GM12878 (cell line): Measurements from ENCODE around the gene NOXA1. TPM values are rescaled to one million over a fixed set of nuclear protein-coding genes. Genes with fewer than 3 reads are reported as not detected.

Source experiments
- ATAC-seq: fragments of 200-7000 bp; cut with Tn5 transposase; 3 replicates; pipeline ENCODE4 v1.9.1; 2020; ENCODE audit warnings: mild to moderate bottlenecking, moderate library complexity
- BruUV-seq: library from RNA; stranded (reverse); fragments of 400-500 nt; replicated peaks from 2 replicates; lab custom pipeline; 2021; lab: Mats Ljungman, UMichigan
- CTCF ChIA-PET: fragments of 300-600 bp; sonication (Branson Sonifier 250); formaldehyde crosslinking; extraction: SDS; loops from one replicate; lab custom pipeline; 2021; ENCODE audit warnings: inconsistent platforms; lab: Yijun Ruan, JAX
- POLR2A ChIA-PET: fragments of 350-600 bp; formaldehyde crosslinking; extraction: SDS; loops from one replicate; lab custom pipeline; 2021; ENCODE audit warnings: inconsistent platforms; lab: Charles Lee
- RAD21 ChIA-PET: fragments of 300-600 bp; sonication (Branson Sonifier 250); formaldehyde crosslinking; loops from one replicate; lab custom pipeline; 2023; ENCODE audit warnings: antibody characterized with exemption; ENCODE audit not compliant: unreplicated experiment; lab: Charles Lee
- SMC1A ChIA-PET: fragments of 300-600 bp; sonication (Branson Sonifier 250); formaldehyde crosslinking; loops from one replicate; lab custom pipeline; 2023; ENCODE audit not compliant: unreplicated experiment, uncharacterized antibody; lab: Charles Lee
- DNase-seq: peaks from one replicate; pipeline ENCODE4 v3.0.0-alpha.2; 2011; ENCODE audit warnings: low read depth, low spot score
- FAIRE-seq: peaks from 3 replicates; lab custom pipeline; 2011; peaks lifted over from hg19 to GRCh38; lab: Jason Lieb, UNC
- H2AFZ ChIP-seq: 2 replicates; pipeline ENCODE4 v1.6.0; 2011; ENCODE audit warnings: low read depth, low read length, control low read depth; ENCODE audit not compliant: control insufficient read depth
- H3K27ac ChIP-seq: 2 replicates; pipeline ENCODE4 v1.5.1; 2011; ENCODE audit warnings: control low read depth; ENCODE audit not compliant: control insufficient read depth, insufficient read depth
- H3K27me3 ChIP-seq, 2 experiments: replicated peaks in 1 of 2; 2 replicates each; pipeline versions ENCODE4 v1.6.0 to v1.6.1; 2011; ENCODE audit warnings: low read length in 1 of 2; ENCODE audit not compliant: control insufficient read depth in 2 of 2, insufficient read depth in 2 of 2
- H3K36me3 ChIP-seq, 2 experiments: 2 replicates each; pipeline ENCODE4 v1.5.1; 2011; ENCODE audit warnings: low read length in 1 of 2; ENCODE audit not compliant: control insufficient read depth in 2 of 2, insufficient read depth in 2 of 2
- H3K4me1 ChIP-seq: 2 replicates; pipeline ENCODE4 v1.6.1; 2011; ENCODE audit warnings: mild to moderate bottlenecking, low read length, moderate library complexity, mixed read lengths; ENCODE audit not compliant: control insufficient read depth, insufficient read depth
- H3K4me2 ChIP-seq: 2 replicates; pipeline ENCODE4 v1.6.0; 2011; ENCODE audit warnings: control low read depth; ENCODE audit not compliant: control insufficient read depth, insufficient read depth
- H3K4me3 ChIP-seq: fragments of 200-600 bp; sonication (generic); 2 replicates; pipeline ENCODE4 v1.5.1; 2016
- H3K79me2 ChIP-seq: 2 replicates; pipeline ENCODE4 v1.6.0; 2011; ENCODE audit warnings: low read length; ENCODE audit not compliant: control insufficient read depth, insufficient read depth
- H3K9ac ChIP-seq: 2 replicates; pipeline ENCODE4 v1.8.0; 2011; ENCODE audit warnings: low read length, control low read depth, mixed read lengths; ENCODE audit not compliant: control insufficient read depth, insufficient read depth
- H3K9me3 ChIP-seq: replicated peaks from 3 replicates; pipeline ENCODE4 v1.5.1; 2011; ENCODE audit warnings: mild to moderate bottlenecking, low read length; ENCODE audit not compliant: control insufficient read depth, insufficient read depth
- H4K20me1 ChIP-seq: 2 replicates; pipeline ENCODE4 v1.6.0; 2011; ENCODE audit not compliant: control insufficient read depth, insufficient read depth
- ATF2 ChIP-seq: IDR thresholded peaks from 2 replicates; pipeline ENCODE4 v1.6.1; 2012; ENCODE audit warnings: low read length, inconsistent platforms
- ETV6 ChIP-seq, 2 experiments: fragments of 450-650 bp in 1 of 2; IDR thresholded peaks in 1 of 2; conservative IDR thresholded peaks in 1 of 2; 2 replicates each; pipeline ENCODE4 v1.6.1; 2014; ENCODE audit warnings: antibody characterized with exemption in 1 of 2, borderline replicate concordance in 1 of 2, low read depth in 1 of 2, mild to moderate bottlenecking in 1 of 2, moderate library complexity in 1 of 2
- FOXK2 ChIP-seq: fragments of 450-650 bp; IDR thresholded peaks from 2 replicates; pipeline ENCODE4 v1.6.1; 2017; ENCODE audit warnings: mild to moderate bottlenecking, moderate library complexity
- JUND ChIP-seq: IDR thresholded peaks from 2 replicates; pipeline ENCODE4 v1.6.1; 2012; ENCODE audit warnings: low read depth, mild to moderate bottlenecking, low read length, improper control_type of control experiment, moderate library complexity
- MEF2B ChIP-seq: fragments of 450-650 bp; IDR thresholded peaks from 2 replicates; pipeline ENCODE4 v1.6.1; 2018; ENCODE audit warnings: mild to moderate bottlenecking, moderate library complexity; ENCODE audit not compliant: partially characterized antibody, poor library complexity, severe bottlenecking
- PAX5 ChIP-seq: IDR thresholded peaks from 2 replicates; pipeline ENCODE4 v1.6.1; 2011; ENCODE audit warnings: low read depth, low read length, borderline replicate concordance
- PAX8 ChIP-seq: fragments of 450-650 bp; IDR thresholded peaks from 2 replicates; pipeline ENCODE4 v1.6.1; 2017; ENCODE audit warnings: mild to moderate bottlenecking, moderate library complexity
- PKNOX1 ChIP-seq: fragments of 450-650 bp; IDR thresholded peaks from 2 replicates; pipeline ENCODE4 v1.6.1; 2016; ENCODE audit warnings: mild to moderate bottlenecking
- POLR2A ChIP-seq: IDR thresholded peaks from 2 replicates; pipeline ENCODE4 v1.6.1; 2011; ENCODE audit warnings: low read depth, mild to moderate bottlenecking, low read length
- RELB ChIP-seq: fragments of 450-650 bp; IDR thresholded peaks from 2 replicates; pipeline ENCODE4 v1.6.1; 2017; ENCODE audit warnings: low read depth, mild to moderate bottlenecking, moderate library complexity
- SPI1 ChIP-seq: IDR thresholded peaks from 2 replicates; pipeline ENCODE4 v1.6.1; 2011; ENCODE audit warnings: low read depth, mild to moderate bottlenecking, low read length, moderate library complexity, borderline replicate concordance; ENCODE audit not compliant: insufficient read depth
- STAT1 ChIP-seq: fragments of 450-650 bp; conservative IDR thresholded peaks from 2 replicates; pipeline ENCODE4 v1.6.1; 2014; ENCODE audit warnings: antibody characterized with exemption, mild to moderate bottlenecking
- ZNF207 ChIP-seq: fragments of 450-650 bp; IDR thresholded peaks from 2 replicates; pipeline ENCODE4 v1.6.1; 2014; ENCODE audit warnings: antibody characterized with exemption, mild to moderate bottlenecking, borderline replicate concordance
- ZNF217 ChIP-seq: fragments of 450-650 bp; IDR thresholded peaks from 2 replicates; pipeline ENCODE4 v1.6.1; 2017; ENCODE audit warnings: antibody characterized with exemption, mild to moderate bottlenecking
- ZNF622 ChIP-seq: fragments of 450-650 bp; IDR thresholded peaks from 2 replicates; pipeline ENCODE4 v1.6.1; 2017; ENCODE audit warnings: mild to moderate bottlenecking, inconsistent platforms
- ZNF687 ChIP-seq: fragments of 450-650 bp; IDR thresholded peaks from 2 replicates; pipeline ENCODE4 v1.6.1; 2017; ENCODE audit warnings: mild to moderate bottlenecking, moderate library complexity
- WGBS: methylation state at CpG from one replicate; pipeline ENCODE4 v1.1.6; 2016; ENCODE audit warnings: low lambda C conversion rate; ENCODE audit not compliant: insufficient replicate concordance, insufficient coverage; ENCODE audit errors: missing lambda C conversion rate; 5-methylcytosine and 5-hydroxymethylcytosine counted together
- in situ Hi-C: fragments of 300-500 bp; cut with MboI; formaldehyde crosslinking; loops from 9 replicates; pipeline ENCODE4 v1.14.3; 2018; ENCODE audit warnings: mixed read lengths
- intact Hi-C: fragments of 100-400 bp; cut with micrococcal nuclease; formaldehyde crosslinking; loops from one replicate; pipeline ENCODE4 v1.14.2; 2022; ENCODE audit not compliant: unreplicated experiment
- polyA plus RNA-seq, 11 experiments: library from polyadenylated mRNA; depleted of rRNA in 4 of 11; unstranded in 6 of 11; stranded (reverse) in 5 of 11; fragments of >200 nt; fragmentation: Nextera tagmentation in 4 of 11; fragmentation: Illumina TruSeq in 1 of 11; extraction: Ambion mirVana in 4 of 11; extraction: Trizol in 1 of 11; gene quantifications; 1 replicate in 1 of 11; 2 replicates in 10 of 11; pipeline versions ENCODE4 v1.2.1 to v1.2.3, GENCODE V29; 2011 to 2016; ENCODE audit warnings: inconsistent platforms in 2 of 11, missing spikeins in 2 of 11, low read depth in 1 of 11
- total RNA-seq, 4 experiments: library from RNA; depleted of rRNA in 3 of 4; stranded (reverse); fragments of >200 nt in 3 of 4; fragmentation: Illumina TruSeq in 1 of 4; extraction: Trizol in 1 of 4; gene quantifications; 2 replicates each; pipeline versions ENCODE4 v1.2.1 to v1.2.3, GENCODE V29; 2013 to 2021

NOXA1 gene
- total and polyA plus RNA-seq, 10 of the 15 experiments (the other 5 are each of a cell fraction or from before 2014, with no cell fraction given), result 0.08 to 0.20 TPM; not detected in 8

GRCh38 chr9:137474271-137474670 lies 51.1 kb downstream of the NOXA1 start:
- 72% methylated on average over 18 of the region's 18 CpGs for WGBS
- DNase-seq (no peak), FAIRE-seq (no peak), ATAC-seq (no peak)
- Histone ChIP-seq H3K4me2 (no peak overlapping the region), H3K4me1 (no peaks in the 10 kb centered on the region), H3K9ac (no peak overlapping the region), H3K9me3 (peaks cover 6% of the 10 kb centered on the region; the same call in 2 of the 3 replicates), H3K27ac (no peak overlapping the region), H2AFZ (no peak overlapping the region), H3K4me3 (no peak overlapping the region), H3K79me2 (no peaks in the 10 kb centered on the region), H3K36me3 (no peaks in the 10 kb centered on the region), H4K20me1 (no peaks in the 10 kb centered on the region), H3K27me3 (no peaks in the 10 kb centered on the region; a peak in 1 of 4 replicates)
- SMC1A ChIA-PET, result no interaction called here
- RAD21 ChIA-PET, result no interaction called here
- intact Hi-C loops, result no loop called here
- CTCF ChIA-PET, result no interaction called here
- in situ Hi-C loops, result no loop called here
- POLR2A ChIA-PET, result no interaction called here
- no TSS peak for BruUV-seq
- no peak for TF ChIP-seq ZNF622
- TF ChIP-seq ZNF217, result no peak
- no peak for TF ChIP-seq JUND
- no peak for TF ChIP-seq ZNF687
- no peak for TF ChIP-seq ETV6 (conservative IDR thresholded peaks at IDR 0.05 in 1 of 2, IDR thresholded peaks at IDR 0.05 in 1 of 2; ENCODE audit: borderline replicate concordance in 1 of 2, low read depth in 1 of 2)
- no peak for TF ChIP-seq ZNF207
- TF ChIP-seq PAX8, result no peak
- no peak for TF ChIP-seq ATF2
- TF ChIP-seq POLR2A, result no peak
- TF ChIP-seq RELB, result no peak
- no peak for TF ChIP-seq FOXK2
- TF ChIP-seq PAX5, result no peak
- TF ChIP-seq SPI1, result no peak
- TF ChIP-seq STAT1, result no peak
- no peak for TF ChIP-seq PKNOX1
- no peak for TF ChIP-seq MEF2B
